ENCODE data around the gene MGAT3.
A peak's percentile ranks its signal among the peaks of the same experiment; 100 is the strongest.

Gene MGAT3

DNA sequence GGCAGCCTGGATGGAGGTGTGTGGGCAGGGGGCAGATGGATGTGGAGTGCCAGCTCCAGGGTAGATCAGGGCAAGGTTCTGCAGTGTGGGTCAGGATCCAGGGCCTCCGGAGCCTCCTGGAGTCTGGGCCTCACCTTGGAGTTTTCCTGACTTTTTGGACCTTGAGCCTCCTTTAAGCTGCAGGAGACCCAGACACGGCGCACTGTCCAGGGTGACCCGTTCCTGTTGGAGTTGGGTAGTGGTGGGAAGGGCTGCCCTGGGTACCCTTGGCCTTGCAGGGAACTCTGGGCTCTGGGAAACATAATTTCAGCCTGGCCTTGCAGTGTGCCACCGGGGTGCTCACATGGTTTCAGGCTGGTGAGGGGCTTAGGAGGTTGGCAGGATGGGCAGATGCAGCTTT, 17.0 kb downstream of the MGAT3 start:
- no peak for DNase-seq

- DNase-seq: no peak
These were observed 17.7 kb downstream of the MGAT3 start for GRCh38 chr22:39474351-39475111.

GRCh38 chr22:39475337-39475736, 18.5 kb downstream of the MGAT3 start:
- no peak for DNase-seq

DNA sequence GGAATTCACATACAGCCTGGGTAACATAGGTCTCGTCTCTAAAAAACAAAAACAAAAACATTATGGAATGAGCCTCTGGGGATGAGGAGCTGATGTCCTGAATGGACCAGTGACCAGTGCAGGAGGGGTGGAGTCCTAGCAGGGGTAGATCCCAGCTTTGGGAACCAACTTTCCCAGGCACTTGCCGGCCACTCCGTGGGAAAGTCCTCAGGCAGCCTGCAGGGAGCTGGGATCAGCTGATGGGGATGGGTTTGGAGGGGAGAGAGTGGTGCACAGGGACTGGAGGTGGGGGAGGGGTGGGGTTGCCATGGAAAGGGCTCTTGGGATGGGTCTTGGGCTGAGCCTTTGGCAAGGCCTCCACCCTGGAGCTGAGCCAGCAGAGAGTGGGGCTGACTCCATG, 19.1 kb downstream of the MGAT3 start:
- DNase-seq: no peak

- DNase-seq: no peak
These were observed 19.9 kb downstream of the MGAT3 start for GRCh38 chr22:39476664-39477063.

- no peak for DNase-seq
These were observed 20.7 kb downstream of the MGAT3 start for GRCh38 chr22:39477542-39477941.

DNA sequence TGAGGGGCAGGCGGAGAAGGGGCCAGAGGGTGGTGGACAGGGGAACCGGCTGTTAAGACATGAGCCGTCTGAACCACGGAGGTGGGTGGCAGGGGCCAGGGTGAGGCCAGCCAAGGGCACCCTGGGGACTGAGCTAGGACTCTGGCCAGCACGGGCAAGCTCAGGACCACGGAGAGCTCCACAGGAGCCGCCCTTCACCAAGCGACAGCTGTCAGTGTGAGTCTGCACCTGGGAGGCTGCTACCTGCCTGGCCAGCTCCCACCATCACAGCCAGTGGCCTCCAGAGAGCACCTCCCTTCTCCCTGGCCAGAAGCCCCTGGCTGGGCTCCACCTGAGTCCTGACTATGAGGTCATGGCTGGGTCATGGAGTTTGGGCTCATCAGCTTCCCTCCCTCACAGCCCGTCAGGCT, 21.6 kb downstream of the MGAT3 start:
- DNase-seq: no peak

- no peak for DNase-seq
These were observed 22.4 kb downstream of the MGAT3 start for GRCh38 chr22:39479254-39479653.

GRCh38 chr22:39480557-39480956, 23.7 kb downstream of the MGAT3 start:
- DNase-seq: no peak

DNA sequence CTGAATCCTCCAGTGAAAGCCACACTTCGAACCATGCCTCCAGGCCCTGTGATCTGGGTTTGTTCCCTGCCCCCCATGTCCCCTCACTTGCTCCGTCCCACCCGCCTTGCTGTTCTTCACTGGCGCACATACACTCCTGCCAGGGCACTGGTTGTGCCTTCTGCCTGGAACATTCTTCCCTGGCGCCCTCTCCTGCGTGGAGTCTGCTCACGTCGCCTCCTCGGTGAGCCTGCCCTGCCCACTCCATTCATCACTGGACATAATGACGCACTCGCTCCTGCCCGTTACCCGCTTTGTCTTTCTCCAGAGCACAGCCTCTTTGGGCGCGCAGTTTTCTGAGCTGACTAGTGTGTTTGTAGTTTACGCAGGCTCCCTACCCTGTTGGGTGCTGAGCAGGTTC, 24.2 kb downstream of the MGAT3 start:
- DNase-seq: no peak

- DNase-seq: no peak
These were observed 24.8 kb downstream of the MGAT3 start for GRCh38 chr22:39481595-39481994.

GRCh38 chr22:39482768-39483167, 26.0 kb downstream of the MGAT3 start:
- no peak for DNase-seq

- DNase-seq: no peak
These were observed 30.4 kb downstream of the MGAT3 start for GRCh38 chr22:39486951-39487825.

DNA sequence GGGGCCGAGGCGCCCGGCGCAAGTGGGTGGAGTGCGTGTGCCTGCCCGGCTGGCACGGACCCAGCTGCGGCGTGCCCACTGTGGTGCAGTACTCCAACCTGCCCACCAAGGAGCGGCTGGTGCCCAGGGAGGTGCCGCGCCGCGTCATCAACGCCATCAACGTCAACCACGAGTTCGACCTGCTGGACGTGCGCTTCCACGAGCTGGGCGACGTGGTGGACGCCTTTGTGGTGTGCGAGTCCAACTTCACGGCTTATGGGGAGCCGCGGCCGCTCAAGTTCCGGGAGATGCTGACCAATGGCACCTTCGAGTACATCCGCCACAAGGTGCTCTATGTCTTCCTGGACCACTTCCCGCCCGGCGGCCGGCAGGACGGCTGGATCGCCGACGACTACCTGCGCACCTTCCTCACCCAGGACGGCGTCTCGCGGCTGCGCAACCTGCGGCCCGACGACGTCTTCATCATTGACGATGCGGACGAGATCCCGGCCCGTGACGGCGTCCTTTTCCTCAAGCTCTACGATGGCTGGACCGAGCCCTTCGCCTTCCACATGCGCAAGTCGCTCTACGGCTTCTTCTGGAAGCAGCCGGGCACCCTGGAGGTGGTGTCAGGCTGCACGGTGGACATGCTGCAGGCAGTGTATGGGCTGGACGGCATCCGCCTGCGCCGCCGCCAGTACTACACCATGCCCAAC, 31.2 kb downstream of the MGAT3 start:
- no peak for DNase-seq

GRCh38 chr22:39488563-39489083, 31.8 kb downstream of the MGAT3 start:
- no peak for DNase-seq

DNA sequence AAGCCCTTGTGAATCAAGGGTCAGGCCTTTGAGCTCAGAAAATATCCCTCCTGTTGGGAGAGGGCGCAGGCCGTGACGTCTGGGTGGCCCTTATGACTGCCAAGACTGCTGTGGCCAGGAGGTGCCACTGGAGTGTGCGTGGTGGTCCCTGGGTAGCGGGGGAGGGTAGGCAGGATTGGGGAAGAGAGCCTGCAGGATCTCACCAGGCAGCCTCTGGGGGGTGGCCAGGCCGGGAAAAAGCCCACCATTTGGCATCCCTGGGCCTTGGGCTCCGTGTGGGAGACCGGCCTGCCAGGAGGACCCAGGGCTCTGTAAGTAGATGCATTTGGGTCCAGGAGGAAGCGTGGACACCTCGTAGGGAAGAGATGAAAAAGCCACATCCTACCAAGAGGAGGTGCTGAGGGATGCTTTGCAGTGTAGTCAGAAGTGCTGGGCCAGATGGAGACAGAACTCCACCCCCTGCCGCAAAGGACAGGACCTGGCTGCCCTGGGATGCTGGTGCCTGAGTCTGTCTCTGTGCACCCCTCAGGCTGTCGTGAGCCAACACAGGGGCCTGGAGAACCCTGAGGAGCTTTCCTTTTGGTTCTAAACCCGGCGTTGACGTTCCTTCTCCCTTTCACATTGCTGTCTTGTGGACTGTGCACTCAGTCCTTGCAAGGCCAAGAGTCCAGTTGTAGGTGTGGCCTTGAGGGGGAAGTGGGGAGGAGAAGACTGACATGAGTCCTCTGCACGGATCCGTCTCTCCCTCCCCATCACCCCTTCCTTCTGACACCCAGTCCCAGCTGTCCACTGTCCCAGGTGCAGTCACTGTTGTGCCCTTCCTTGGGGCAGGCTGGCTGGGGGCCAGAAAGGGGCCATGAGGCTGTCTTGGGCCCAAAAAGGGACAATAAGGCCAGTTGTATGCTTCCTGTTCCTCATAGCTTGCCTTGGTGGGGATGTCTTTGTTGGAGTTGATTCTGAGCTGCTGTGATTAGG, 32.6 kb downstream of the MGAT3 start:
- no peak for DNase-seq

DNA sequence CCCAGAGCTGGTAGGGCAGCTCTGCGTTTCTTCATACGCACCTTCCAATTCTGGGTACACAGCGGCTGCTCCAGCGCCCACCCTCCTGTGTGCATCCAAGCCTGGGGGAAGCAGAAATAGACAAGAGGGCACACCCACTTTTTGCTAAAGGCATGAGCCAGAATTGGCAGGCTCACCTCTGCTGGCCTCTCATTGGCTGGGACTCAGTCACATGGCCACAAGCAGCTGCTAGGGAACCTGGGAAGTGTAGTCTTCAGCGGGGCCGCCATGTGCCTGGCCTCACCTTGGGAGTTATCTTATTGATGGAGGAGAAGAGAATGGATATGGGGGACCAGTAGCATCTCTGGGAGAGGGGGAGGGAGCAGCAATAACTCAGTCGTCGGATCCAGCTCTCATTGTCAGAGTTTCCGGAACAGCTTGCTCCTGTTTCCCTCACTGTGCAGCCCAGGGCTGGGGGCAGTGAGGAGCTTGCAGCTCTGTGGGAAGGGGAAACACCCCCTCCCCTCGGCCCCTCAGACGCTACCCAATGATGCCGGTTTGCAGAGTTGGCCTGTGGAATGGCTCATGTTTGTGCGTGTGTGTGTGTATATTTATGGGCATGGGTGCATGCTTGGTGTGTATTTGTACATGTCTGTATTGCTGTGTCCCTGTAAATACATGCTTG, 33.5 kb downstream of the MGAT3 start:
- DNase-seq: peak; percentile 79 to 91

GRCh38 chr22:39490966-39491680, 34.3 kb downstream of the MGAT3 start:
- no peak for DNase-seq

DNA sequence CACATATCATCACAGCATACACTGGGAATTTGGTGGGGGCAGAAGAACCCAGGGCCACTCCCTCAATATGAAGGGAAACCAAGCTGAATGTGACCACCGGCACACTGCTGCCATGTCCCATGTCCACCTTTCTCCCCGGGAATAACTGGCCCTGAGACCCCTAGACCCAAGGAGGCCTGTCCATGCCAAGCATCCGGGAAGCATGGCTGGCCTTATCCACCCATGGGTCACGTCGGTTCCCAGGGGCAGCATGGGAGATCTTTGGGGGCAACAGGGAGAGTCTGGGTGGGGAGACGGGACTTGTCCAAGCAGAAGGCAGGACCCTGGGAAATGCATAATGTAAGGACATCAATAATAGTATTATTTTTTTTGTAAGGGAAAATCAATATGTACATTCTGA, 34.9 kb downstream of the MGAT3 start:
- no peak for DNase-seq

DNA sequence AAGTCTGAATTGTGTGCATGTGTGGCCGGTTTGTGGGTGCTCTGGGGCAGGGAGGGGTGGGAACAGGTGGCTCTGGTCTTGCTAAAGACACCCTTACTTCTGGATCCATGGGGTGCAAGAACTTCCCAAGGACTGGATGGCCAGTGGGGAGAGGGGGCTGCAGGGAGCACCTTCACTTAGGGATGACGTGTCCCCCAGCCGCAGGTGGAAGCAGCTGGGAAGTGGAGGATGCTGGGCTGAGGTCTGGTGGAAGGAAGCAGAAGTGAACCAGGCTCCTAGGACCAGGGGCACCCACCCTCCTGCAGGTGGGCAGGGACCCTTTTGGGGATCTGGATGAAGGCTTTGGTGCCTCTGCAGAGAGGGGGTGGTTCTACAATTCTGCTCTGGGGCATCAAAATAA, 35.4 kb downstream of the MGAT3 start:
- no peak for DNase-seq

GRCh38 chr22:39493759-39494158, 36.9 kb downstream of the MGAT3 start:
- no peak for DNase-seq

All from SHP77 (cell line).